Midbrain (tissue), 1 donor: ENCODE results near the gene GAGE12G.
"Not testable (repeated sequence)": the region's sequence is repeated elsewhere in the genome, so short reads cannot be mapped to it uniquely, and the experiment has no call there.

Experiments used
- DNase-seq: peaks from one replicate; lab custom pipeline; 2025; lab: John Stamatoyannopoulos, UW

GAGE12G gene, protein sequence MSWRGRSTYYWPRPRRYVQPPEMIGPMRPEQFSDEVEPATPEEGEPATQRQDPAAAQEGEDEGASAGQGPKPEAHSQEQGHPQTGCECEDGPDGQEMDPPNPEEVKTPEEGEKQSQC

DNA sequence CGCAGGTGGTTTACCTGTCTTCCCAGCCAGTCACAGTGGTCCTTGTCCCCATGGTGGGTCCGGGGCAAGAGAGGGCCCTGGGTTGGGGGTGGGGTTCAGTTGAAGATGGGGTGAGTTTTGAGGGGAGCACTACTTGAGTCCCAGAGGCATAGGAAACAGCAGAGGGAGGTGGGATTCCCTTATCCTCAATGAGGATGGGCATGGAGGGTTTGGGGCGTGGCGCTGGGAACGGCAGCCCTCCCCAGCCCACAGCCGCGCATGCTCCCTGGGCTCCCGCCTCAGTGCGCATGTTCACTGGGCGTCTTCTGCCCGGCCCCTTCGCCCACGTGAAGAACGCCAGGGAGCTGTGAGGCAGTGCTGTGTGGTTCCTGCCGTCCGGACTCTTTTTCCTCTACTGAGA is at the start of gene GAGE12G:
Gene GAGE12G, plus strand, starts transcription at position 301 of the 400 bp plus-strand sequence. CDS start 1,155 bp downstream, outside the sequence.
- DNase-seq: not testable (repeated sequence)

DNA sequence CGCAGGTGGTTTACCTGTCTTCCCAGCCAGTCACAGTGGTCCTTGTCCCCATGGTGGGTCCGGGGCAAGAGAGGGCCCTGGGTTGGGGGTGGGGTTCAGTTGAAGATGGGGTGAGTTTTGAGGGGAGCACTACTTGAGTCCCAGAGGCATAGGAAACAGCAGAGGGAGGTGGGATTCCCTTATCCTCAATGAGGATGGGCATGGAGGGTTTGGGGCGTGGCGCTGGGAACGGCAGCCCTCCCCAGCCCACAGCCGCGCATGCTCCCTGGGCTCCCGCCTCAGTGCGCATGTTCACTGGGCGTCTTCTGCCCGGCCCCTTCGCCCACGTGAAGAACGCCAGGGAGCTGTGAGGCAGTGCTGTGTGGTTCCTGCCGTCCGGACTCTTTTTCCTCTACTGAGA is 38.3 kb upstream of the GAGE12G start, which contains the start of gene GAGE12C:
Gene GAGE12C, plus strand, starts transcription at position 301 of the 400 bp plus-strand sequence. CDS start 1,155 bp downstream, outside the sequence.
- DNase-seq: not testable (repeated sequence)

DNA sequence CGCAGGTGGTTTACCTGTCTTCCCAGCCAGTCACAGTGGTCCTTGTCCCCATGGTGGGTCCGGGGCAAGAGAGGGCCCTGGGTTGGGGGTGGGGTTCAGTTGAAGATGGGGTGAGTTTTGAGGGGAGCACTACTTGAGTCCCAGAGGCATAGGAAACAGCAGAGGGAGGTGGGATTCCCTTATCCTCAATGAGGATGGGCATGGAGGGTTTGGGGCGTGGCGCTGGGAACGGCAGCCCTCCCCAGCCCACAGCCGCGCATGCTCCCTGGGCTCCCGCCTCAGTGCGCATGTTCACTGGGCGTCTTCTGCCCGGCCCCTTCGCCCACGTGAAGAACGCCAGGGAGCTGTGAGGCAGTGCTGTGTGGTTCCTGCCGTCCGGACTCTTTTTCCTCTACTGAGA is 28.8 kb upstream of the GAGE12G start, which contains the start of gene GAGE12D:
Gene GAGE12D, plus strand, starts transcription at position 301 of the 400 bp plus-strand sequence. CDS start 1,155 bp downstream, outside the sequence.
- not testable (repeated sequence) for DNase-seq

DNA sequence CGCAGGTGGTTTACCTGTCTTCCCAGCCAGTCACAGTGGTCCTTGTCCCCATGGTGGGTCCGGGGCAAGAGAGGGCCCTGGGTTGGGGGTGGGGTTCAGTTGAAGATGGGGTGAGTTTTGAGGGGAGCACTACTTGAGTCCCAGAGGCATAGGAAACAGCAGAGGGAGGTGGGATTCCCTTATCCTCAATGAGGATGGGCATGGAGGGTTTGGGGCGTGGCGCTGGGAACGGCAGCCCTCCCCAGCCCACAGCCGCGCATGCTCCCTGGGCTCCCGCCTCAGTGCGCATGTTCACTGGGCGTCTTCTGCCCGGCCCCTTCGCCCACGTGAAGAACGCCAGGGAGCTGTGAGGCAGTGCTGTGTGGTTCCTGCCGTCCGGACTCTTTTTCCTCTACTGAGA is 19.2 kb upstream of the GAGE12G start, which contains the start of gene GAGE12E:
Gene GAGE12E, plus strand, starts transcription at position 301 of the 400 bp plus-strand sequence. CDS start 1,155 bp downstream, outside the sequence.
- not testable (repeated sequence) for DNase-seq

DNA sequence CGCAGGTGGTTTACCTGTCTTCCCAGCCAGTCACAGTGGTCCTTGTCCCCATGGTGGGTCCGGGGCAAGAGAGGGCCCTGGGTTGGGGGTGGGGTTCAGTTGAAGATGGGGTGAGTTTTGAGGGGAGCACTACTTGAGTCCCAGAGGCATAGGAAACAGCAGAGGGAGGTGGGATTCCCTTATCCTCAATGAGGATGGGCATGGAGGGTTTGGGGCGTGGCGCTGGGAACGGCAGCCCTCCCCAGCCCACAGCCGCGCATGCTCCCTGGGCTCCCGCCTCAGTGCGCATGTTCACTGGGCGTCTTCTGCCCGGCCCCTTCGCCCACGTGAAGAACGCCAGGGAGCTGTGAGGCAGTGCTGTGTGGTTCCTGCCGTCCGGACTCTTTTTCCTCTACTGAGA is 9.7 kb upstream of the GAGE12G start, which contains the start of gene GAGE12F:
Gene GAGE12F, plus strand, starts transcription at position 301 of the 400 bp plus-strand sequence. CDS start 1,155 bp downstream, outside the sequence.
- DNase-seq: not testable (repeated sequence)

DNA sequence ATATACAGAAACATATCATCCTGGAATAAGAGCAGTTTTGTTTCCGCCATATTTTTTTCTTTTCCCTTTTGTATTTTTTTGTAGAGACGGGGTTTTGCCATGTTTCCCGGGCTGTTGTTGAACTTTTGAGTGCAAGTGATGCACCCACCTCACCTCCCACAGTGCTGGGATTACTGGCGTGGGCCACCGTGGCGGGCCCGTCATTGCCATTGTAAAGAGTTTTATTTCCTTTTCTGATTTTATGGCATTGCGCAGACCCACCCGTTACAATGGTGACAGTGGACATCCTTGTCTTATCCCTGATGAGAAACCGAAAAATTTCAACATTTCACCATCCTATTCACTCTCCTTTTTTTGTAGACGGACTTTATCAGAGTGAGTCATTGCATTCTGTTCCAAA is 1.5 kb upstream of the GAGE12G start:
- DNase-seq: not testable (repeated sequence)

DNA sequence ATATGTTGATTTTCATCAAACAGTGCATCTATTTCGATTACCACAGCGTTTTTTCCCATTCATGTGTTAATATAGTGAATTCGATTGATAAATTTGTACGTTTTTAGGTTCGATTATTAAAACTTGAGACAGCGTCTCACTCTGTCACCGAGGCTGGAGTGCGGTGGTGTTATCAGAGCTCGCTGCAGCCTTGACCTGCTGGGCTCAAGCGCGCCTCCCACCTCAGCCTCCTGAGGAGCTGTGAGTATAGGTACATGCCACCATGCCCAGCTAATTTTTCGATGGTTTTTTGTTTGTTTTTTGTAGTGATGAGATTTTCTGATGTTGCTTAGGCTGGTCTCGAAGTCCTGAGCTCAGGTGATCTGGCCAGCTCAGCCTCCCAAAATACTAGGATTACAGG is 1.0 kb upstream of the GAGE12G start:
- DNase-seq: not testable (repeated sequence)

DNA sequence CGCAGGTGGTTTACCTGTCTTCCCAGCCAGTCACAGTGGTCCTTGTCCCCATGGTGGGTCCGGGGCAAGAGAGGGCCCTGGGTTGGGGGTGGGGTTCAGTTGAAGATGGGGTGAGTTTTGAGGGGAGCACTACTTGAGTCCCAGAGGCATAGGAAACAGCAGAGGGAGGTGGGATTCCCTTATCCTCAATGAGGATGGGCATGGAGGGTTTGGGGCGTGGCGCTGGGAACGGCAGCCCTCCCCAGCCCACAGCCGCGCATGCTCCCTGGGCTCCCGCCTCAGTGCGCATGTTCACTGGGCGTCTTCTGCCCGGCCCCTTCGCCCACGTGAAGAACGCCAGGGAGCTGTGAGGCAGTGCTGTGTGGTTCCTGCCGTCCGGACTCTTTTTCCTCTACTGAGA is 9.4 kb downstream of the GAGE12G start, which contains the start of gene GAGE12H:
Gene GAGE12H, plus strand, starts transcription at position 301 of the 400 bp plus-strand sequence. CDS start 1,155 bp downstream, outside the sequence.
- not testable (repeated sequence) for DNase-seq

DNA sequence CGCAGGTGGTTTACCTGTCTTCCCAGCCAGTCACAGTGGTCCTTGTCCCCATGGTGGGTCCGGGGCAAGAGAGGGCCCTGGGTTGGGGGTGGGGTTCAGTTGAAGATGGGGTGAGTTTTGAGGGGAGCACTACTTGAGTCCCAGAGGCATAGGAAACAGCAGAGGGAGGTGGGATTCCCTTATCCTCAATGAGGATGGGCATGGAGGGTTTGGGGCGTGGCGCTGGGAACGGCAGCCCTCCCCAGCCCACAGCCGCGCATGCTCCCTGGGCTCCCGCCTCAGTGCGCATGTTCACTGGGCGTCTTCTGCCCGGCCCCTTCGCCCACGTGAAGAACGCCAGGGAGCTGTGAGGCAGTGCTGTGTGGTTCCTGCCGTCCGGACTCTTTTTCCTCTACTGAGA is 19.0 kb downstream of the GAGE12G start, which contains the start of gene GAGE2A:
Gene GAGE2A, plus strand, starts transcription at position 301 of the 400 bp plus-strand sequence. CDS start 1,155 bp downstream, outside the sequence.
- not testable (repeated sequence) for DNase-seq

DNA sequence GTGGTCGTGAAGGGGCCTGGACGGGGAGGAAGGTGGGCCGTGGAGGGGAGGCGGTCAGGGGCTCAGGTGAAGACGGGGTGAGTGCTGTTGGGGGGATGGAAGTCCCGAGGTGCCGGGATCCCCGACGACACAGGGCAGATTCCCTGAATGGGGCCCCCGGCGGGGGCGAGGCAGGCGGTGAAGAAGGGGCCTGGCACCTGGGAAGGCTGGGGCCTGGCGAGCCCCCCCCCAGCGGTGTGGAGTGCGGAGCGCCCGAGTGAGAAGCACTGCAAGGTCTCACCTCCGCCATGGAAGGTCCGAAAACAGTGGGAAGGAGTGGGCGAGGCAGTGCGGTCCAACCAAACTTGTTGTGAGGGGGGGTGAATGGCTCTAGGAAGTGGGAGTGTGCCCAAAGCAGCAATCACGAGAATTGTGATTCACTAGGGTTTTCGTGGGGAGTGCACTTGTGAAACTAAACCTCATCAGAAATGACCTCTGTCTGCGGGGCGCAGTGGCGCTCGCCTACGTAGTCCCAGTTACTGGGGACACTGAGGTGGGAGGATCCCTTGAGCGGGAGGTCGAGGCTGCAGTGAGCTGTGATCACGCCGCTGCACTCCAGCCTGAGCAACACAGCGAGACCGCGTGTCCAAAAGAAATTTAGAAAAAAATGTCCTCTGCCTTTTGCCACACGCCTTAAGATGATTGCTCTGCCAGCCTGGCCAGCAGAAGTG is 19.7 kb downstream of the GAGE12G start:
- DNase-seq: not testable (repeated sequence)

DNA sequence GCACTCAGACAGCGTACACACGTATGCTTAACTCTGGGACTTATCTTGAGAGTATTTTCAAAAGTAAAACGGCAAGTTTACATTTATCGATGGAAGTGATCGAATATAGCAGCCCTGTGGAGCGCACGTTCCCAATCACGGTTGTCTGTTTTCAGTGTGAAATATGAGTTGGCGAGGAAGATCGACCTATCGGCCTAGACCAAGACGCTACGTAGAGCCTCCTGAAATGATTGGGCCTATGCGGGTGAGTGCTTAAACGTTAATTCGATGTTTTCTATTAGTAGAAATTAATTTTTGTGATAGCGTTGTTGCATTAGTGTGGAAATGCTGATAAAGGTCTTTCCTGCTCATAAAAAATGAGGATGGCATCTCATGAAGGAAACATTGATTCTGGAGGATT is 20.3 kb downstream of the GAGE12G start:
- DNase-seq: not testable (repeated sequence)

DNA sequence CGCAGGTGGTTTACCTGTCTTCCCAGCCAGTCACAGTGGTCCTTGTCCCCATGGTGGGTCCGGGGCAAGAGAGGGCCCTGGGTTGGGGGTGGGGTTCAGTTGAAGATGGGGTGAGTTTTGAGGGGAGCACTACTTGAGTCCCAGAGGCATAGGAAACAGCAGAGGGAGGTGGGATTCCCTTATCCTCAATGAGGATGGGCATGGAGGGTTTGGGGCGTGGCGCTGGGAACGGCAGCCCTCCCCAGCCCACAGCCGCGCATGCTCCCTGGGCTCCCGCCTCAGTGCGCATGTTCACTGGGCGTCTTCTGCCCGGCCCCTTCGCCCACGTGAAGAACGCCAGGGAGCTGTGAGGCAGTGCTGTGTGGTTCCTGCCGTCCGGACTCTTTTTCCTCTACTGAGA is 28.5 kb downstream of the GAGE12G start, which contains the start of gene GAGE1:
Gene GAGE1, plus strand, starts transcription at position 301 of the 400 bp plus-strand sequence. CDS start 1,155 bp downstream, outside the sequence.
- DNase-seq: not testable (repeated sequence)

DNA sequence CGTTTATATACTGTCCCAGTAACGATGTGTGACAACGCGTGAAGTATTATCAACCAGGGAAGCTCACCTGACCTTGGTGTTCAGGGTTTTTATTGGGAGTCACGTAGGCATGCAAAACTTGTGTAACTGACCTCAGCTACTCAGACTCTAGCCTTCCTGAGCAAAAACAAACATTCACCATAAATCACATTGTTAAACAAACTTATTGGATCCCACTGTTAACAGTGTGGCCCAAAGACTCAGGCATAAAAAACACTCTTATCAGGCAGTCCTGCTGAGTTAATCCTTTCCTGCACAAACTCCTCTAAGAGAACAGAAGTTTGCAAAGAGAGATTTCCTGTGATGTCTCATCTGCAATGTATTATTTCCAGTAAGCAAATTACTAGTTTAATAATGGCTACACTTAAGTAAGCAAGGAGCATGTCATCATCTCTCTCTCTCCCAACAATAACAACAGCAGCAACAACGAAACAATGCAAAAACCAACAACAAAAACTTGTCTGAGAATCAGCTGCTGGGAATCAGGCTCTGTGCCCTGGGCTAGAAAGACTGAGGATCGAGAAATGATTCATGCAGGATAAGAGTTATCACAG is 40.6 kb downstream of the GAGE12G start:
- no peak for DNase-seq

DNA sequence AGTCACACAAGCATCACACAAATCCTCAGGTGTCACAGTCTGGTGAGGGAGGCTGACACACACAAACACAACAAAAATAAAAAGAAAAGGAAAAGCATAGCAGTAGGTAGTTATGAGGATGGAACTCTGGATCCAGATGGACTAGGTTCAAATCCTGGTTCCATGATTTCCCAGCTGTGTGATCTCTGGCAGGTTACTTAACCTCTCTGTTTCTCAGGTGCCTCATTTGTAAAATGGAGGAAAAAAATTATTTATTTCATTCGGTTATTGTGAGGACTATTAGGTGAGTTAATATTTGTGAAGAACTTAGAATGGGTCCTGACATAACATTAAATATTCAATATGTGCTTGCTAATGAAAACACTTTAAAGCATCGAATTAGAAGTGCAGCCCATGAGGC is 48.4 kb downstream of the GAGE12G start:
- no peak for DNase-seq
